GM12892 (cell line): ENCODE measurements around the gene KLHL2.

Source experiments
- POLR2A ChIP-seq: IDR thresholded peaks from 2 replicates; pipeline ENCODE4 v1.6.1; 2011; ENCODE audit warnings: low read depth, low read length, control low read depth
- POLR2AphosphoS5 ChIP-seq: IDR thresholded peaks from 2 replicates; pipeline ENCODE4 v1.6.1; 2011; ENCODE audit warnings: low read depth, low read length, control low read depth

- TF ChIP-seq POLR2AphosphoS5: no peak
- TF ChIP-seq POLR2A: no peak
These were observed 9.0 kb upstream of the KLHL2 start for GRCh38 chr4:165198329-165198728.
